Ishikawa (cell line): ENCODE data around the gene RPL39.

Experiments
- CEBPB ChIP-seq: IDR thresholded peaks from 2 replicates; pipeline ENCODE4 v1.6.1; 2012
- CREB1 ChIP-seq: IDR thresholded peaks from 2 replicates; pipeline ENCODE4 v1.6.1; 2012; ENCODE audit warnings: low read depth
- EGR1 ChIP-seq: IDR thresholded peaks from 2 replicates; pipeline ENCODE4 v1.6.1; 2012
- EP300 ChIP-seq: IDR thresholded peaks from 2 replicates; pipeline ENCODE4 v1.6.1; 2012; ENCODE audit warnings: borderline replicate concordance
- FOXM1 ChIP-seq: IDR thresholded peaks from 2 replicates; pipeline ENCODE4 v1.6.1; 2012; ENCODE audit warnings: low read depth, borderline replicate concordance
- NFIC ChIP-seq: IDR thresholded peaks from 2 replicates; pipeline ENCODE4 v1.6.1; 2012
- RAD21 ChIP-seq: IDR thresholded peaks from 2 replicates; pipeline ENCODE4 v1.6.1; 2012; ENCODE audit warnings: low read depth
- TAF1 ChIP-seq: IDR thresholded peaks from 2 replicates; pipeline ENCODE4 v1.6.1; 2012; ENCODE audit warnings: low read depth, mild to moderate bottlenecking
- TCF12 ChIP-seq: IDR thresholded peaks from 2 replicates; pipeline ENCODE4 v1.6.1; 2012; ENCODE audit warnings: low read depth
- TEAD4 ChIP-seq: IDR thresholded peaks from 2 replicates; pipeline ENCODE4 v1.6.1; 2012
- YY1 ChIP-seq: IDR thresholded peaks from 2 replicates; pipeline ENCODE4 v1.6.1; 2012; ENCODE audit warnings: low read depth
- ZBTB7A ChIP-seq: IDR thresholded peaks from 2 replicates; pipeline ENCODE4 v1.6.1; 2012; ENCODE audit warnings: low read depth
- TF ChIP-seq, protein P1 (sequence below): IDR thresholded peaks from 2 replicates; pipeline ENCODE4 v1.6.1; 2012
- TF ChIP-seq, protein P2 (sequence below): IDR thresholded peaks from 2 replicates; pipeline ENCODE4 v1.6.1; 2012
- TF ChIP-seq, protein P3 (sequence below): IDR thresholded peaks from 2 replicates; pipeline ENCODE4 v1.6.1; 2012; ENCODE audit warnings: low read depth, mild to moderate bottlenecking

RPL39 gene

DNA sequence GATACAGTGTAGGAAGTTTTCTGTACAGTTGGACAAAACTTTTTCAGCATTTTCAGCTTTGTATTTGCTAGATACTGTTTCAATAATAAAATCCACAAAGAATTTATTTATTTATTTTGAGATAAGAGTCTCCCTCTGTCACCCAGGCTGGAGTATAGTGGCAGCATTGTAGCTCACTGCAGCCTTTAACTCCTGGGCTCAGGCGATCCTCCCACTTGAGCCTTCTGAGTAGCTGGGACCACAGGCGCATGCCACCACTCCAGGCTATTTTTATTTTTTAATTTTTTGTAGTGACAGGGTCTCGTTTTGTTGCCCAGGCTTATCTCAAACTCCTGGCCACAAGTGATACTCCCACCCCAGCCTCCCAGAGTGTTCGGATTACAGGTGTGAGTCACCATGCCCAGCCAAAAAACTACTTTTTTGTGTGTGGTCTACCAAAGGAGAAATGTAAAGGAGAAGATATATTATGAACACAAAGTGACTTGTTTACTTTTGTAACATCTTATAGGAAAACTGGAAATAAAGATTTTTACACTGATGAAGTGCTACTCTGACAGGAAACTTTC is 46.1 kb downstream of the RPL39 start:
- TF ChIP-seq RAD21 (no peak), EGR1 (no peak), EP300 (no peak), NFIC (no peak), YY1 (no peak), ZBTB7A (no peak), TEAD4 (no peak), FOXM1 (no peak), TAF1 (no peak), TCF12 (no peak), CEBPB (no peak), CREB1 (no peak)
- TF ChIP-seq, protein P1, sequence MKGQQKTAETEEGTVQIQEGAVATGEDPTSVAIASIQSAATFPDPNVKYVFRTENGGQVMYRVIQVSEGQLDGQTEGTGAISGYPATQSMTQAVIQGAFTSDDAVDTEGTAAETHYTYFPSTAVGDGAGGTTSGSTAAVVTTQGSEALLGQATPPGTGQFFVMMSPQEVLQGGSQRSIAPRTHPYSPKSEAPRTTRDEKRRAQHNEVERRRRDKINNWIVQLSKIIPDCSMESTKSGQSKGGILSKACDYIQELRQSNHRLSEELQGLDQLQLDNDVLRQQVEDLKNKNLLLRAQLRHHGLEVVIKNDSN: no peak
- TF ChIP-seq, protein P2, sequence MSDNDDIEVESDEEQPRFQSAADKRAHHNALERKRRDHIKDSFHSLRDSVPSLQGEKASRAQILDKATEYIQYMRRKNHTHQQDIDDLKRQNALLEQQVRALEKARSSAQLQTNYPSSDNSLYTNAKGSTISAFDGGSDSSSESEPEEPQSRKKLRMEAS: no peak
- TF ChIP-seq, protein P3, sequence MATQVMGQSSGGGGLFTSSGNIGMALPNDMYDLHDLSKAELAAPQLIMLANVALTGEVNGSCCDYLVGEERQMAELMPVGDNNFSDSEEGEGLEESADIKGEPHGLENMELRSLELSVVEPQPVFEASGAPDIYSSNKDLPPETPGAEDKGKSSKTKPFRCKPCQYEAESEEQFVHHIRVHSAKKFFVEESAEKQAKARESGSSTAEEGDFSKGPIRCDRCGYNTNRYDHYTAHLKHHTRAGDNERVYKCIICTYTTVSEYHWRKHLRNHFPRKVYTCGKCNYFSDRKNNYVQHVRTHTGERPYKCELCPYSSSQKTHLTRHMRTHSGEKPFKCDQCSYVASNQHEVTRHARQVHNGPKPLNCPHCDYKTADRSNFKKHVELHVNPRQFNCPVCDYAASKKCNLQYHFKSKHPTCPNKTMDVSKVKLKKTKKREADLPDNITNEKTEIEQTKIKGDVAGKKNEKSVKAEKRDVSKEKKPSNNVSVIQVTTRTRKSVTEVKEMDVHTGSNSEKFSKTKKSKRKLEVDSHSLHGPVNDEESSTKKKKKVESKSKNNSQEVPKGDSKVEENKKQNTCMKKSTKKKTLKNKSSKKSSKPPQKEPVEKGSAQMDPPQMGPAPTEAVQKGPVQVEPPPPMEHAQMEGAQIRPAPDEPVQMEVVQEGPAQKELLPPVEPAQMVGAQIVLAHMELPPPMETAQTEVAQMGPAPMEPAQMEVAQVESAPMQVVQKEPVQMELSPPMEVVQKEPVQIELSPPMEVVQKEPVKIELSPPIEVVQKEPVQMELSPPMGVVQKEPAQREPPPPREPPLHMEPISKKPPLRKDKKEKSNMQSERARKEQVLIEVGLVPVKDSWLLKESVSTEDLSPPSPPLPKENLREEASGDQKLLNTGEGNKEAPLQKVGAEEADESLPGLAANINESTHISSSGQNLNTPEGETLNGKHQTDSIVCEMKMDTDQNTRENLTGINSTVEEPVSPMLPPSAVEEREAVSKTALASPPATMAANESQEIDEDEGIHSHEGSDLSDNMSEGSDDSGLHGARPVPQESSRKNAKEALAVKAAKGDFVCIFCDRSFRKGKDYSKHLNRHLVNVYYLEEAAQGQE: no peak

DNA sequence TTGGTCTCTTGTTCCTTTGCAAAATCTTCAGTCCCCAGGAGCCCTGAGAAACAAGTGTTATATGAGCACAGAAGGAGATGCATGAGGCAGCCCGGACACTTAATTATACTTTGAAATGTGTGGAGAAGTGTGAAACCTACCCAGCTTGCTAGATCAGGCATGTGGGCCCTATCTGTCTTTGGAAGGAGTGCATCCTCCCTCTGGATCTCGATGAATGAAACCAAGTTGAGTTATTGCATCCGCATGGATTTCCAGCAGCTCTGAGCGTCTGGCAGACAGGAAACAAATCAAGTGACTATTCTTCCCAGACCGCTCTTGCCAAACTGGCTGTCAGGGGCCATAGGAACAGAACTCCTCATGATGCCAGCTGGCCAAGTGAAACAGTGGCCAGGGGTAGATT is 52.7 kb downstream of the RPL39 start:
- no peak for TF ChIP-seq YY1
- TF ChIP-seq, protein P1: no peak
